H9 (cell line): ENCODE data around the gene DCUN1D2. TPM values are rescaled to one million over a fixed set of nuclear protein-coding genes. Genes with fewer than 3 reads are reported as not detected.

Experiments used
- DNase-seq: peaks from one replicate; pipeline ENCODE4 v3.0.0-alpha.2; 2017
- H2AFZ ChIP-seq: one replicate; pipeline ENCODE4 v1.6.1; 2013; ENCODE audit warnings: mild to moderate bottlenecking, low read length, control low read depth, moderate library complexity
- H2AK5ac ChIP-seq: 2 replicates; pipeline ENCODE4 v1.6.1; 2013; ENCODE audit warnings: low read length, control low read depth, mixed read lengths; ENCODE audit not compliant: insufficient read length
- H2BK120ac ChIP-seq: one replicate; pipeline ENCODE4 v1.6.1; 2013; ENCODE audit warnings: low read depth, mild to moderate bottlenecking, low read length, control low read depth, inconsistent platforms; ENCODE audit not compliant: poor library complexity, severe bottlenecking
- H2BK12ac ChIP-seq: 2 replicates; pipeline ENCODE4 v1.6.1; 2013; ENCODE audit warnings: low read length, control low read depth, mixed read lengths, low read depth; ENCODE audit not compliant: insufficient read length
- H2BK15ac ChIP-seq: 2 replicates; pipeline ENCODE4 v1.6.1; 2013; ENCODE audit warnings: low read depth, low read length, control low read depth
- H2BK20ac ChIP-seq: one replicate; pipeline ENCODE4 v1.6.1; 2013; ENCODE audit warnings: low read depth, mild to moderate bottlenecking, low read length, control low read depth, inconsistent platforms; ENCODE audit not compliant: poor library complexity, severe bottlenecking
- H2BK5ac ChIP-seq: 2 replicates; pipeline ENCODE4 v1.6.1; 2013; ENCODE audit warnings: low read length, control low read depth, mixed read lengths; ENCODE audit not compliant: insufficient read length
- H3K14ac ChIP-seq: 2 replicates; pipeline ENCODE4 v1.6.1; 2013; ENCODE audit warnings: low read length, control low read depth; ENCODE audit not compliant: insufficient read depth
- H3K18ac ChIP-seq: 2 replicates; pipeline ENCODE4 v1.6.1; 2013; ENCODE audit warnings: low read depth, mild to moderate bottlenecking, mixed read lengths, low read length, control low read depth; ENCODE audit not compliant: insufficient read length
- H3K23ac ChIP-seq: 2 replicates; pipeline ENCODE4 v1.6.1; 2013; ENCODE audit warnings: low read length, control low read depth, mixed read lengths, low read depth; ENCODE audit not compliant: insufficient read length
- H3K23me2 ChIP-seq: 2 replicates; pipeline ENCODE4 v1.6.1; 2013; ENCODE audit warnings: low read depth, mild to moderate bottlenecking, mixed read lengths, low read length, control low read depth; ENCODE audit not compliant: insufficient read length, poor library complexity, severe bottlenecking
- H3K27ac ChIP-seq: 2 replicates; pipeline ENCODE4 v1.5.1; 2013; ENCODE audit warnings: low read length, control low read depth, mixed read lengths, low read depth; ENCODE audit not compliant: insufficient read length
- H3K27me3 ChIP-seq: 2 replicates; pipeline ENCODE4 v1.6.1; 2013; ENCODE audit warnings: low read length, control low read depth, inconsistent platforms; ENCODE audit not compliant: insufficient read depth
- H3K4ac ChIP-seq: 2 replicates; pipeline ENCODE4 v1.6.1; 2013; ENCODE audit warnings: low read depth, mild to moderate bottlenecking, control low read depth, inconsistent platforms, low read length, moderate library complexity
- H3K4me1 ChIP-seq: 2 replicates; pipeline ENCODE4 v1.6.1; 2013; ENCODE audit warnings: low read length, control low read depth, inconsistent platforms; ENCODE audit not compliant: insufficient read depth
- H3K4me2 ChIP-seq: 2 replicates; pipeline ENCODE4 v1.6.1; 2013; ENCODE audit warnings: low read length, control low read depth, mixed read lengths; ENCODE audit not compliant: insufficient read length, insufficient read depth
- H3K56ac ChIP-seq: 2 replicates; pipeline ENCODE4 v1.6.1; 2013; ENCODE audit warnings: low read depth, mild to moderate bottlenecking, mixed read lengths, low read length, control low read depth; ENCODE audit not compliant: insufficient read length
- H3K79me1 ChIP-seq: 2 replicates; pipeline ENCODE4 v1.6.1; 2013; ENCODE audit warnings: low read depth, mild to moderate bottlenecking, moderate library complexity, low read length, control low read depth, inconsistent platforms; ENCODE audit not compliant: insufficient read depth, poor library complexity, severe bottlenecking
- H3K79me2 ChIP-seq: 2 replicates; pipeline ENCODE4 v1.6.1; 2013; ENCODE audit warnings: low read length, control low read depth, inconsistent platforms; ENCODE audit not compliant: insufficient read depth
- H3K9ac ChIP-seq: 2 replicates; pipeline ENCODE4 v1.6.1; 2013; ENCODE audit warnings: low read length, control low read depth, mixed read lengths; ENCODE audit not compliant: insufficient read length; ENCODE audit errors: extremely low read depth
- H3K9me3 ChIP-seq: one replicate; pipeline ENCODE4 v1.6.1; 2013; ENCODE audit warnings: low read depth, low read length, inconsistent platforms; ENCODE audit not compliant: control insufficient read depth
- H3T11ph ChIP-seq: one replicate; pipeline ENCODE4 v1.6.1; 2013; ENCODE audit warnings: mild to moderate bottlenecking, low read length, control low read depth, inconsistent platforms
- H4K20me1 ChIP-seq: one replicate; pipeline ENCODE4 v1.6.1; 2013; ENCODE audit not compliant: control insufficient read depth, insufficient read length, insufficient read depth
- H4K5ac ChIP-seq: 2 replicates; pipeline ENCODE4 v1.6.1; 2013; ENCODE audit warnings: low read depth, mild to moderate bottlenecking, mixed read lengths, low read length, control low read depth; ENCODE audit not compliant: insufficient read length
- H4K8ac ChIP-seq: replicated peaks from 2 replicates; pipeline ENCODE4 v1.6.1; 2013; ENCODE audit warnings: low read length, control low read depth, mixed read lengths, low read depth; ENCODE audit not compliant: insufficient read length
- H4K91ac ChIP-seq: 2 replicates; pipeline ENCODE4 v1.6.1; 2013; ENCODE audit warnings: low read depth, mild to moderate bottlenecking, moderate library complexity, mixed read lengths, low read length, control low read depth; ENCODE audit not compliant: insufficient read length
- H3K27ac Mint-ChIP-seq, 3 experiments: 2 replicates in 2 of 3; 3 replicates in 1 of 3; pipeline ENCODE4 v1.8.0; 2020 to 2021; ENCODE audit warnings: mixed read lengths in 3 of 3, mild to moderate bottlenecking in 1 of 3, moderate library complexity in 1 of 3
- H3K27me3 Mint-ChIP-seq: 2 replicates; pipeline ENCODE4 v1.8.0; 2021; ENCODE audit warnings: low read depth, mild to moderate bottlenecking, moderate library complexity, mixed read lengths
- H3K36me3 Mint-ChIP-seq, 3 experiments: 2 replicates in 2 of 3; 3 replicates in 1 of 3; pipeline ENCODE4 v1.8.0; 2020 to 2021; ENCODE audit warnings: low read depth in 3 of 3, mixed read lengths in 3 of 3; ENCODE audit not compliant: insufficient read depth in 1 of 3
- H3K4me1 Mint-ChIP-seq, 2 experiments: 2 replicates each; pipeline ENCODE4 v1.8.0; 2020; ENCODE audit warnings: mixed read lengths in 2 of 2
- H3K4me3 Mint-ChIP-seq, 2 experiments: 2 replicates in 1 of 2; 3 replicates in 1 of 2; pipeline ENCODE4 v1.8.0; 2020 to 2021; ENCODE audit warnings: mild to moderate bottlenecking in 2 of 2, mixed read lengths in 2 of 2, moderate library complexity in 1 of 2
- H3K9me3 Mint-ChIP-seq, 2 experiments: 2 replicates in 1 of 2; 3 replicates in 1 of 2; pipeline ENCODE4 v1.8.0; 2020; ENCODE audit warnings: mild to moderate bottlenecking in 2 of 2, mixed read lengths in 2 of 2, moderate library complexity in 1 of 2
- CTCF ChIP-seq: fragments of 200-600 bp; sonication (generic); conservative IDR thresholded peaks from 3 replicates; pipeline ENCODE4 v1.8.0; 2021; ENCODE audit warnings: antibody characterized with exemption, mild to moderate bottlenecking
- WGBS: extraction: QIAGEN DNeasy Blood & Tissue Kit; methylation state at CpG from one replicate; pipeline ENCODE4 v1.1.7; 2013; ENCODE audit warnings: missing lambda C conversion rate, low lambda C conversion rate, mixed read lengths; ENCODE audit not compliant: insufficient read length; ENCODE audit errors: extremely low coverage; 5-methylcytosine and 5-hydroxymethylcytosine counted together
- total RNA-seq: library from RNA; stranded (reverse); gene quantifications from 2 replicates; pipeline ENCODE4 v1.2.1, GENCODE V29; 2021

Gene DCUN1D2
- total RNA-seq, 1 experiment from 2014 or later = 36.8 TPM

- Mint-ChIP-seq H3K36me3 (peaks cover 2 to 5% (median 2%) of the 10 kb centered on the region in 3 experiments; a peak in 5 of 7 replicates), H3K27ac (no peak overlapping the region; a peak in 1 of 7 replicates)
These were observed 73.3 kb downstream of the DCUN1D2 start for GRCh38 chr13:113417008-113417751.

More at GRCh38 chr13:113417008-113417751, 73.3 kb downstream of the DCUN1D2 start:
- WGBS = no CpG with 5 or more reads among the region's 28 CpGs
- no peak overlapping the region for H2AK5ac ChIP-seq
- H3K27me3 Mint-ChIP-seq = peaks cover 4% of the 10 kb centered on the region
- no peak overlapping the region for H3T11ph ChIP-seq
- no peak overlapping the region for H3K23ac ChIP-seq
- H3K27ac ChIP-seq = no peak overlapping the region
- H3K14ac ChIP-seq = no peak overlapping the region
- H4K5ac ChIP-seq = no peak overlapping the region
- no peak overlapping the region for H2BK5ac ChIP-seq
- H4K20me1 ChIP-seq = no peaks in the 10 kb centered on the region
- no peaks in the 10 kb centered on the region for H3K23me2 ChIP-seq
- H3K56ac ChIP-seq = no peak overlapping the region
- no peak overlapping the region for H2AFZ ChIP-seq
- H3K4me3 Mint-ChIP-seq = no peak overlapping the region
- no peaks in the 10 kb centered on the region for H3K79me2 ChIP-seq
- no peaks in the 10 kb centered on the region for H3K79me1 ChIP-seq
- H3K9ac ChIP-seq = no peak overlapping the region
- H4K8ac ChIP-seq = no peak overlapping the region
- 0 out of 4 replicates have a peak, but pooled peaks cover 0 to 9% of the 10 kb centered on the region in 2 experiments for H3K4me1 Mint-ChIP-seq
- H3K4me2 ChIP-seq = no peak overlapping the region
- no peaks in the 10 kb centered on the region for H3K4me1 ChIP-seq
- H3K9me3 ChIP-seq = no peaks in the 10 kb centered on the region
- DNase-seq = no peak
- no peaks in the 10 kb centered on the region for H3K27me3 ChIP-seq
- H2BK15ac ChIP-seq = no peak overlapping the region
- no peak for TF ChIP-seq CTCF
- H2BK12ac ChIP-seq = no peak overlapping the region
- no peak overlapping the region for H4K91ac ChIP-seq
- H3K9me3 Mint-ChIP-seq = peaks cover 2 to 4% of the 10 kb centered on the region in 2 experiments; a peak in 4 of 5 replicates
- no peak overlapping the region for H3K18ac ChIP-seq
- no peak overlapping the region for H3K4ac ChIP-seq
- H2BK120ac ChIP-seq = no peak overlapping the region
- H2BK20ac ChIP-seq = no peak overlapping the region
